H9 (cell line): Measurements from ENCODE around the gene DIP2A. TPM values are rescaled to one million over a fixed set of nuclear protein-coding genes. Genes with fewer than 3 reads are reported as not detected.

Experiments
- DNase-seq: peaks from one replicate; pipeline ENCODE4 v3.0.0-alpha.2; 2017
- H2AFZ ChIP-seq: one replicate; pipeline ENCODE4 v1.6.1; 2013; ENCODE audit warnings: mild to moderate bottlenecking, low read length, control low read depth, moderate library complexity
- H2AK5ac ChIP-seq: 2 replicates; pipeline ENCODE4 v1.6.1; 2013; ENCODE audit warnings: low read length, control low read depth, mixed read lengths; ENCODE audit not compliant: insufficient read length
- H2BK120ac ChIP-seq: one replicate; pipeline ENCODE4 v1.6.1; 2013; ENCODE audit warnings: low read depth, mild to moderate bottlenecking, low read length, control low read depth, inconsistent platforms; ENCODE audit not compliant: poor library complexity, severe bottlenecking
- H2BK12ac ChIP-seq: 2 replicates; pipeline ENCODE4 v1.6.1; 2013; ENCODE audit warnings: low read length, control low read depth, mixed read lengths, low read depth; ENCODE audit not compliant: insufficient read length
- H2BK15ac ChIP-seq: 2 replicates; pipeline ENCODE4 v1.6.1; 2013; ENCODE audit warnings: low read depth, low read length, control low read depth
- H2BK20ac ChIP-seq: one replicate; pipeline ENCODE4 v1.6.1; 2013; ENCODE audit warnings: low read depth, mild to moderate bottlenecking, low read length, control low read depth, inconsistent platforms; ENCODE audit not compliant: poor library complexity, severe bottlenecking
- H2BK5ac ChIP-seq: 2 replicates; pipeline ENCODE4 v1.6.1; 2013; ENCODE audit warnings: low read length, control low read depth, mixed read lengths; ENCODE audit not compliant: insufficient read length
- H3K14ac ChIP-seq: 2 replicates; pipeline ENCODE4 v1.6.1; 2013; ENCODE audit warnings: low read length, control low read depth; ENCODE audit not compliant: insufficient read depth
- H3K18ac ChIP-seq: 2 replicates; pipeline ENCODE4 v1.6.1; 2013; ENCODE audit warnings: low read depth, mild to moderate bottlenecking, mixed read lengths, low read length, control low read depth; ENCODE audit not compliant: insufficient read length
- H3K23ac ChIP-seq: 2 replicates; pipeline ENCODE4 v1.6.1; 2013; ENCODE audit warnings: low read length, control low read depth, mixed read lengths, low read depth; ENCODE audit not compliant: insufficient read length
- H3K23me2 ChIP-seq: 2 replicates; pipeline ENCODE4 v1.6.1; 2013; ENCODE audit warnings: low read depth, mild to moderate bottlenecking, mixed read lengths, low read length, control low read depth; ENCODE audit not compliant: insufficient read length, poor library complexity, severe bottlenecking
- H3K27ac ChIP-seq: 2 replicates; pipeline ENCODE4 v1.5.1; 2013; ENCODE audit warnings: low read length, control low read depth, mixed read lengths, low read depth; ENCODE audit not compliant: insufficient read length
- H3K27me3 ChIP-seq: 2 replicates; pipeline ENCODE4 v1.6.1; 2013; ENCODE audit warnings: low read length, control low read depth, inconsistent platforms; ENCODE audit not compliant: insufficient read depth
- H3K4ac ChIP-seq: 2 replicates; pipeline ENCODE4 v1.6.1; 2013; ENCODE audit warnings: low read depth, mild to moderate bottlenecking, control low read depth, inconsistent platforms, low read length, moderate library complexity
- H3K4me1 ChIP-seq: 2 replicates; pipeline ENCODE4 v1.6.1; 2013; ENCODE audit warnings: low read length, control low read depth, inconsistent platforms; ENCODE audit not compliant: insufficient read depth
- H3K4me2 ChIP-seq: 2 replicates; pipeline ENCODE4 v1.6.1; 2013; ENCODE audit warnings: low read length, control low read depth, mixed read lengths; ENCODE audit not compliant: insufficient read length, insufficient read depth
- H3K56ac ChIP-seq: 2 replicates; pipeline ENCODE4 v1.6.1; 2013; ENCODE audit warnings: low read depth, mild to moderate bottlenecking, mixed read lengths, low read length, control low read depth; ENCODE audit not compliant: insufficient read length
- H3K79me1 ChIP-seq: 2 replicates; pipeline ENCODE4 v1.6.1; 2013; ENCODE audit warnings: low read depth, mild to moderate bottlenecking, moderate library complexity, low read length, control low read depth, inconsistent platforms; ENCODE audit not compliant: insufficient read depth, poor library complexity, severe bottlenecking
- H3K79me2 ChIP-seq: 2 replicates; pipeline ENCODE4 v1.6.1; 2013; ENCODE audit warnings: low read length, control low read depth, inconsistent platforms; ENCODE audit not compliant: insufficient read depth
- H3K9ac ChIP-seq: 2 replicates; pipeline ENCODE4 v1.6.1; 2013; ENCODE audit warnings: low read length, control low read depth, mixed read lengths; ENCODE audit not compliant: insufficient read length; ENCODE audit errors: extremely low read depth
- H3K9me3 ChIP-seq: one replicate; pipeline ENCODE4 v1.6.1; 2013; ENCODE audit warnings: low read depth, low read length, inconsistent platforms; ENCODE audit not compliant: control insufficient read depth
- H3T11ph ChIP-seq: one replicate; pipeline ENCODE4 v1.6.1; 2013; ENCODE audit warnings: mild to moderate bottlenecking, low read length, control low read depth, inconsistent platforms
- H4K20me1 ChIP-seq: one replicate; pipeline ENCODE4 v1.6.1; 2013; ENCODE audit not compliant: control insufficient read depth, insufficient read length, insufficient read depth
- H4K5ac ChIP-seq: 2 replicates; pipeline ENCODE4 v1.6.1; 2013; ENCODE audit warnings: low read depth, mild to moderate bottlenecking, mixed read lengths, low read length, control low read depth; ENCODE audit not compliant: insufficient read length
- H4K8ac ChIP-seq: replicated peaks from 2 replicates; pipeline ENCODE4 v1.6.1; 2013; ENCODE audit warnings: low read length, control low read depth, mixed read lengths, low read depth; ENCODE audit not compliant: insufficient read length
- H4K91ac ChIP-seq: 2 replicates; pipeline ENCODE4 v1.6.1; 2013; ENCODE audit warnings: low read depth, mild to moderate bottlenecking, moderate library complexity, mixed read lengths, low read length, control low read depth; ENCODE audit not compliant: insufficient read length
- H3K27ac Mint-ChIP-seq, 3 experiments: 2 replicates in 2 of 3; 3 replicates in 1 of 3; pipeline ENCODE4 v1.8.0; 2020 to 2021; ENCODE audit warnings: mixed read lengths in 3 of 3, mild to moderate bottlenecking in 1 of 3, moderate library complexity in 1 of 3
- H3K27me3 Mint-ChIP-seq: 2 replicates; pipeline ENCODE4 v1.8.0; 2021; ENCODE audit warnings: low read depth, mild to moderate bottlenecking, moderate library complexity, mixed read lengths
- H3K36me3 Mint-ChIP-seq, 3 experiments: 2 replicates in 2 of 3; 3 replicates in 1 of 3; pipeline ENCODE4 v1.8.0; 2020 to 2021; ENCODE audit warnings: low read depth in 3 of 3, mixed read lengths in 3 of 3; ENCODE audit not compliant: insufficient read depth in 1 of 3
- H3K4me1 Mint-ChIP-seq, 2 experiments: 2 replicates each; pipeline ENCODE4 v1.8.0; 2020; ENCODE audit warnings: mixed read lengths in 2 of 2
- H3K4me3 Mint-ChIP-seq, 2 experiments: 2 replicates in 1 of 2; 3 replicates in 1 of 2; pipeline ENCODE4 v1.8.0; 2020 to 2021; ENCODE audit warnings: mild to moderate bottlenecking in 2 of 2, mixed read lengths in 2 of 2, moderate library complexity in 1 of 2
- H3K9me3 Mint-ChIP-seq, 2 experiments: 2 replicates in 1 of 2; 3 replicates in 1 of 2; pipeline ENCODE4 v1.8.0; 2020; ENCODE audit warnings: mild to moderate bottlenecking in 2 of 2, mixed read lengths in 2 of 2, moderate library complexity in 1 of 2
- WGBS: extraction: QIAGEN DNeasy Blood & Tissue Kit; methylation state at CpG from one replicate; pipeline ENCODE4 v1.1.7; 2013; ENCODE audit warnings: missing lambda C conversion rate, low lambda C conversion rate, mixed read lengths; ENCODE audit not compliant: insufficient read length; ENCODE audit errors: extremely low coverage; 5-methylcytosine and 5-hydroxymethylcytosine counted together
- total RNA-seq: library from RNA; stranded (reverse); gene quantifications from 2 replicates; pipeline ENCODE4 v1.2.1, GENCODE V29; 2021
- TF ChIP-seq, protein P1 (sequence below): fragments of 200-600 bp; sonication (generic); conservative IDR thresholded peaks from 3 replicates; pipeline ENCODE4 v1.8.0; 2021; ENCODE audit warnings: antibody characterized with exemption, mild to moderate bottlenecking

Gene DIP2A
- total RNA-seq, 1 experiment from 2014 or later: 25.2 TPM

- no peak overlapping the region for H4K5ac ChIP-seq
- H3K9me3 Mint-ChIP-seq: no peaks in the 10 kb centered on the region
- no peak overlapping the region for H3K4ac ChIP-seq
- DNase-seq: no peak
- no peaks in the 10 kb centered on the region for H3K23me2 ChIP-seq
- H3K4me2 ChIP-seq: no peak overlapping the region
- H3K9me3 ChIP-seq: no peaks in the 10 kb centered on the region
- no CpG with 5 or more reads among the region's 4 CpGs for WGBS
- H3K79me1 ChIP-seq: no peaks in the 10 kb centered on the region
- H3K79me2 ChIP-seq: no peaks in the 10 kb centered on the region
- H2AK5ac ChIP-seq: no peak overlapping the region
- H2BK15ac ChIP-seq: no peak overlapping the region
- H3K27me3 Mint-ChIP-seq: no peaks in the 10 kb centered on the region; the same call in 1 of the 2 replicates
- no peak overlapping the region for H4K8ac ChIP-seq
- H3K4me1 ChIP-seq: no peaks in the 10 kb centered on the region
- no peak overlapping the region for H4K91ac ChIP-seq
- H3K4me1 Mint-ChIP-seq: 0 out of 4 replicates have a peak, but pooled peaks cover 0 to 4% of the 10 kb centered on the region in 2 experiments
- H3K18ac ChIP-seq: no peak overlapping the region
- H2BK5ac ChIP-seq: no peak overlapping the region
- no peaks in the 10 kb centered on the region for H3K27me3 ChIP-seq
- H3K14ac ChIP-seq: no peak overlapping the region
- H2BK120ac ChIP-seq: no peak overlapping the region
- peaks cover 2 to 12% (median 3%) of the 10 kb centered on the region in 3 experiments; a peak in 3 of 7 replicates for H3K36me3 Mint-ChIP-seq
- H3K27ac ChIP-seq: no peak overlapping the region
- H3K4me3 Mint-ChIP-seq: no peak overlapping the region
- H3K9ac ChIP-seq: no peak overlapping the region
- peak overlapping the region in 2 of 3 experiments; percentile 77 to 82; a peak in 3 of 7 replicates for H3K27ac Mint-ChIP-seq
- H3T11ph ChIP-seq: no peak overlapping the region
- no peak overlapping the region for H2BK12ac ChIP-seq
- no peak overlapping the region for H3K23ac ChIP-seq
- TF ChIP-seq, protein P1, sequence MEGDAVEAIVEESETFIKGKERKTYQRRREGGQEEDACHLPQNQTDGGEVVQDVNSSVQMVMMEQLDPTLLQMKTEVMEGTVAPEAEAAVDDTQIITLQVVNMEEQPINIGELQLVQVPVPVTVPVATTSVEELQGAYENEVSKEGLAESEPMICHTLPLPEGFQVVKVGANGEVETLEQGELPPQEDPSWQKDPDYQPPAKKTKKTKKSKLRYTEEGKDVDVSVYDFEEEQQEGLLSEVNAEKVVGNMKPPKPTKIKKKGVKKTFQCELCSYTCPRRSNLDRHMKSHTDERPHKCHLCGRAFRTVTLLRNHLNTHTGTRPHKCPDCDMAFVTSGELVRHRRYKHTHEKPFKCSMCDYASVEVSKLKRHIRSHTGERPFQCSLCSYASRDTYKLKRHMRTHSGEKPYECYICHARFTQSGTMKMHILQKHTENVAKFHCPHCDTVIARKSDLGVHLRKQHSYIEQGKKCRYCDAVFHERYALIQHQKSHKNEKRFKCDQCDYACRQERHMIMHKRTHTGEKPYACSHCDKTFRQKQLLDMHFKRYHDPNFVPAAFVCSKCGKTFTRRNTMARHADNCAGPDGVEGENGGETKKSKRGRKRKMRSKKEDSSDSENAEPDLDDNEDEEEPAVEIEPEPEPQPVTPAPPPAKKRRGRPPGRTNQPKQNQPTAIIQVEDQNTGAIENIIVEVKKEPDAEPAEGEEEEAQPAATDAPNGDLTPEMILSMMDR: no peak
- H3K56ac ChIP-seq: no peak overlapping the region
- H2BK20ac ChIP-seq: no peak overlapping the region
- H2AFZ ChIP-seq: no peak overlapping the region
- no peaks in the 10 kb centered on the region for H4K20me1 ChIP-seq
Measured at GRCh38 chr21:46527801-46528200, 69.1 kb downstream of the DIP2A start.
